Measurements from ENCODE around the gene IGF1R. TPM values are rescaled to one million over a fixed set of nuclear protein-coding genes. Genes with fewer than 3 reads are reported as not detected.

IGF1R gene
- total and polyA plus RNA-seq, 2 of the 8 experiments (the other 6 are each of a cell fraction or from before 2014, with no cell fraction given) = 32.9 to 109 TPM

DNA sequence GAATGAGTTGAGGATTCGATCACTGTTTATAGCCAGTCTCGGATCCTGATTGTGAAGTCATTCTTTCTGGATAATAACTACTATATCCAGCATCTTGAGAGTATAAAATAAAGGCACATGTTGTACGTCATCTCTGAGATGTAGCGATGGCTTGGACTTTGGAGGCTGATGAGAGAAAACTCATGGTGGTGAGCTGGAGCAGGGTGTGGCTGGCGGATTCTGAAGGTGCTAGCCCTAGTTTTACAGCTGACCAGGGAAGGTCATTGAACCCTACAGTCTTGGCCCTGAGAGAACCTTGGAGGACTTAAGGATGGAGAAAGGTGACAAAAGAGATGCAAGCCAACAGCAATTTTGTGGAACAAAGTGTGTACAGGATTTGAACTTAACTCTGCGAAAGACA lies 153.8 kb downstream of the IGF1R start:
- Histone ChIP-seq H2BK20ac (ENCODE audit: low read length) (no peak overlapping the region), H4K8ac (ENCODE audit: extremely low read depth, insufficient read depth, low read length) (no peak overlapping the region), H2AFZ (ENCODE audit: low read length) (no peak overlapping the region), H3K14ac (ENCODE audit: insufficient read length) (no peak overlapping the region), H4K20me1 (replicated peaks in 1 of 2; ENCODE audit: control insufficient read depth in 1 of 2, insufficient read depth in 2 of 2, low read length in 2 of 2) (peaks cover 19 to 26% of the 10 kb centered on the region in 2 experiments), H3K79me1 (ENCODE audit: low read depth, low read length) (peaks cover 24% of the 10 kb centered on the region), H3K9ac (replicated peaks in 1 of 4; ENCODE audit: extremely low read depth in 1 of 4, low read depth in 3 of 4, low read length in 3 of 4) (no peak overlapping the region), H3K4me2 (ENCODE audit: insufficient read depth in 1 of 2, low read depth in 2 of 2, low read length in 2 of 2) (peak overlapping the region; percentile 70 to 96; a peak in 3 of 4 replicates), H2BK12ac (ENCODE audit: low read depth, low read length) (peak overlapping the region; percentile 96), H3K27me3 (replicated peaks in 1 of 4; ENCODE audit: control insufficient read depth in 3 of 4, extremely low read depth in 1 of 4, insufficient read depth in 3 of 4, low read length in 3 of 4) (no peaks in the 10 kb centered on the region), H3K79me2 (ENCODE audit: control insufficient read depth in 1 of 2, insufficient read depth in 2 of 2, low read length in 2 of 2) (peaks cover 7 to 85% of the 10 kb centered on the region in 2 experiments; a peak in 3 of 4 replicates), H3K23me2 (ENCODE audit: low read depth, low read length) (no peaks in the 10 kb centered on the region), H3K27ac (ENCODE audit: low read depth, low read length) (no peak overlapping the region), H2BK120ac (replicated peaks; ENCODE audit: low read depth, low read length) (no peak overlapping the region), H2BK5ac (ENCODE audit: low read depth, low read length) (no peak overlapping the region), H3K4me3 (ENCODE audit: extremely low read depth in 1 of 4, insufficient read depth in 2 of 4, low read depth in 3 of 4, low read length in 4 of 4) (no peak overlapping the region), H3K56ac (replicated peaks; ENCODE audit: insufficient read length, low read depth, low read length) (no peak overlapping the region), H4K91ac (replicated peaks; ENCODE audit: insufficient read length, low read length) (no peak overlapping the region), H4K5ac (ENCODE audit: insufficient read length, low read depth, low read length) (no peak overlapping the region), H2BK15ac (ENCODE audit: low read length) (peak overlapping the region; percentile 55; the same call in 1 of the 2 replicates), H3K9me3 (ENCODE audit: insufficient read depth in 2 of 2, low read depth in 1 of 2, low read length in 1 of 2) (no peaks in the 10 kb centered on the region), H3K4ac (replicated peaks; ENCODE audit: insufficient read length, low read depth, low read length) (no peak overlapping the region), H3K23ac (ENCODE audit: insufficient read length) (no peak overlapping the region), H3K18ac (ENCODE audit: extremely low read depth, low read length) (0 out of 2 replicates have a peak overlapping the region, but pooled peaks have one; percentile 36), H3K36me3 (ENCODE audit: control insufficient read depth in 2 of 4, insufficient read depth in 4 of 4, low read length in 3 of 4) (no peaks in the 10 kb centered on the region), H3K4me1 (replicated peaks in 1 of 4; ENCODE audit: control insufficient read depth in 3 of 4, insufficient read depth in 4 of 4, low read length in 3 of 4) (peaks cover 11 to 35% (median 31%) of the 10 kb centered on the region in 4 experiments), H2AK5ac (ENCODE audit: low read depth, low read length) (0 out of 2 replicates have a peak overlapping the region, but pooled peaks have one; percentile 68)
- ChIA-PET CTCF (ENCODE audit: partially characterized antibody) (interaction anchor here (0.6 to 3.9 kb wide), 9 partner anchors 9 to 142 kb away, joined by 3 to 24 read pairs (median 4); no protein-coding TSS in a partner anchor), POLR2A (ENCODE audit: partially characterized antibody) (interaction anchor here (1.0 to 1.3 kb wide), 3 partner anchors 10 to 44 kb away, joined by 4 to 7 read pairs (median 5); no protein-coding TSS in a partner anchor)
- DNase-seq (ENCODE audit: low read depth in 1 of 2, low spot score in 2 of 2) (no peak), FAIRE-seq (no peak)
- WGBS, 2 experiments (ENCODE audit: extremely low coverage in 1 of 2, insufficient coverage in 1 of 2, insufficient read length in 1 of 2, insufficient replicate concordance in 2 of 2, low coverage in 1 of 2, low lambda C conversion rate in 2 of 2, missing lambda C conversion rate in 1 of 2) = 84% methylated on average over 6 of the region's 6 CpGs; no CpG with 5 or more reads in 1 of the 2 experiments
- no peak for TF ChIP-seq SP1 (IDR thresholded peaks at IDR 0.05; ENCODE audit: low read depth, low read length)
- TF ChIP-seq KDM4A (IDR thresholded peaks at IDR 0.05; ENCODE audit: low read depth, low read length, severe bottlenecking) = no peak
- no peak for TF ChIP-seq RXRA (IDR thresholded peaks at IDR 0.05; ENCODE audit: insufficient read depth, low read depth, low read length)
- no peak for TF ChIP-seq RBBP5 (IDR thresholded peaks at IDR 0.05; ENCODE audit: borderline replicate concordance, low read depth, low read length)
- TF ChIP-seq, protein P1, sequence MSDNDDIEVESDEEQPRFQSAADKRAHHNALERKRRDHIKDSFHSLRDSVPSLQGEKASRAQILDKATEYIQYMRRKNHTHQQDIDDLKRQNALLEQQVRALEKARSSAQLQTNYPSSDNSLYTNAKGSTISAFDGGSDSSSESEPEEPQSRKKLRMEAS (IDR thresholded peaks at IDR 0.05) = no peak
- TF ChIP-seq CHD1 (IDR thresholded peaks at IDR 0.05; ENCODE audit: low read depth, low read length) = no peak
- no peak for TF ChIP-seq EGR1 (IDR thresholded peaks at IDR 0.05; ENCODE audit: borderline replicate concordance, low read depth, low read length)
